Measurements from ENCODE around the gene UMAD1. TPM values are rescaled to one million over a fixed set of nuclear protein-coding genes. Genes with fewer than 3 reads are reported as not detected.
A peak's percentile ranks its signal among the peaks of the same experiment; 100 is the strongest.

Gene UMAD1
- total and polyA plus RNA-seq, 2 experiments from 2014 or later = 8.4 to 12.4 TPM

DNA sequence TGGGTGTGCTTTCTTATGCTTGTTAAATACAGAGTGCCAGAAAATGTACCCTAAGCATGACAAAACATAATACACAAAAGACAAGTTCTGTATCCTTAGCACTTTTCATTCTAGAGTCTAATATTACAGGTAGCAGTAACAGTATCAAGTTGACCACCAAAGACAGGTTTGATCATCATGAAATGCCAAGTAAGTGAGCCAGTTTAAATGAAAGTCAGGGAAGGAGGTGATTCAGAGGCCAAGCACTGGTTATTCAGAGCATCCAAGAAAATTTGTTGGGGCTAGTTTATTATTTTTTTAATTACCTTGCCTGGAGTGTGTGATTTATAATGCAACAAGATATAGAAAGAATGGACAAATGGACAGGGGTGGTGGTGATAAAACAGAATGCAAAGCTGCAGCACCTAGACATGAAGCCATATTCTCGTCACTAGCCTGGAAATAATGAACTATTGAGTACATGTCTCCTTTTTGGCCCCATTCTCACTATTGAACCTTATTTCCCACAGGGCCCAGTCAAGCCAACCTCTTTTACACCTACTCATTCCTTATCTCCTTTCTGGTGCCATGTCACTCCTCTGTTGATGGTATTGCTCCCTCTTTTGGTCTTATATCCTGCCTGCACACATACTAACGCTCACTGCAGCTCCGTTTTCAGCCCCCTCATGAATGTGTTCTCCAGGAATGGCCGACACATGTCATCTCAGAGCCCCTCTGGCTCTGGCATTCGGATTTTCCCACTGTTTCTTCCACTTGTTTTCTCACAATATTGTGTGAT is 249.4 kb downstream of the UMAD1 start:
- no peak overlapping the region for H3K27ac Mint-ChIP-seq
- Histone ChIP-seq H3K4me2 (no peak overlapping the region), H3F3A (replicated peaks; ENCODE audit: low read depth) (no peaks in the 10 kb centered on the region), H3K4me1 (ENCODE audit: insufficient read depth) (peaks cover 1% of the 10 kb centered on the region; the same call in 1 of the 2 replicates), H3K4me3 (no peak overlapping the region), H3K79me2 (replicated peaks; ENCODE audit: insufficient read depth) (no peaks in the 10 kb centered on the region), H3K36me3 (ENCODE audit: insufficient read depth) (no peaks in the 10 kb centered on the region), H3K9me2 (ENCODE audit: insufficient read depth) (no peaks in the 10 kb centered on the region), H3K27me3 (ENCODE audit: insufficient read depth) (no peaks in the 10 kb centered on the region), H2AFZ (no peak overlapping the region), H4K20me1 (replicated peaks; ENCODE audit: insufficient read depth) (no peaks in the 10 kb centered on the region), H3K27ac (ENCODE audit: low read depth) (no peak overlapping the region)
- TF ChIP-seq, protein P1, sequence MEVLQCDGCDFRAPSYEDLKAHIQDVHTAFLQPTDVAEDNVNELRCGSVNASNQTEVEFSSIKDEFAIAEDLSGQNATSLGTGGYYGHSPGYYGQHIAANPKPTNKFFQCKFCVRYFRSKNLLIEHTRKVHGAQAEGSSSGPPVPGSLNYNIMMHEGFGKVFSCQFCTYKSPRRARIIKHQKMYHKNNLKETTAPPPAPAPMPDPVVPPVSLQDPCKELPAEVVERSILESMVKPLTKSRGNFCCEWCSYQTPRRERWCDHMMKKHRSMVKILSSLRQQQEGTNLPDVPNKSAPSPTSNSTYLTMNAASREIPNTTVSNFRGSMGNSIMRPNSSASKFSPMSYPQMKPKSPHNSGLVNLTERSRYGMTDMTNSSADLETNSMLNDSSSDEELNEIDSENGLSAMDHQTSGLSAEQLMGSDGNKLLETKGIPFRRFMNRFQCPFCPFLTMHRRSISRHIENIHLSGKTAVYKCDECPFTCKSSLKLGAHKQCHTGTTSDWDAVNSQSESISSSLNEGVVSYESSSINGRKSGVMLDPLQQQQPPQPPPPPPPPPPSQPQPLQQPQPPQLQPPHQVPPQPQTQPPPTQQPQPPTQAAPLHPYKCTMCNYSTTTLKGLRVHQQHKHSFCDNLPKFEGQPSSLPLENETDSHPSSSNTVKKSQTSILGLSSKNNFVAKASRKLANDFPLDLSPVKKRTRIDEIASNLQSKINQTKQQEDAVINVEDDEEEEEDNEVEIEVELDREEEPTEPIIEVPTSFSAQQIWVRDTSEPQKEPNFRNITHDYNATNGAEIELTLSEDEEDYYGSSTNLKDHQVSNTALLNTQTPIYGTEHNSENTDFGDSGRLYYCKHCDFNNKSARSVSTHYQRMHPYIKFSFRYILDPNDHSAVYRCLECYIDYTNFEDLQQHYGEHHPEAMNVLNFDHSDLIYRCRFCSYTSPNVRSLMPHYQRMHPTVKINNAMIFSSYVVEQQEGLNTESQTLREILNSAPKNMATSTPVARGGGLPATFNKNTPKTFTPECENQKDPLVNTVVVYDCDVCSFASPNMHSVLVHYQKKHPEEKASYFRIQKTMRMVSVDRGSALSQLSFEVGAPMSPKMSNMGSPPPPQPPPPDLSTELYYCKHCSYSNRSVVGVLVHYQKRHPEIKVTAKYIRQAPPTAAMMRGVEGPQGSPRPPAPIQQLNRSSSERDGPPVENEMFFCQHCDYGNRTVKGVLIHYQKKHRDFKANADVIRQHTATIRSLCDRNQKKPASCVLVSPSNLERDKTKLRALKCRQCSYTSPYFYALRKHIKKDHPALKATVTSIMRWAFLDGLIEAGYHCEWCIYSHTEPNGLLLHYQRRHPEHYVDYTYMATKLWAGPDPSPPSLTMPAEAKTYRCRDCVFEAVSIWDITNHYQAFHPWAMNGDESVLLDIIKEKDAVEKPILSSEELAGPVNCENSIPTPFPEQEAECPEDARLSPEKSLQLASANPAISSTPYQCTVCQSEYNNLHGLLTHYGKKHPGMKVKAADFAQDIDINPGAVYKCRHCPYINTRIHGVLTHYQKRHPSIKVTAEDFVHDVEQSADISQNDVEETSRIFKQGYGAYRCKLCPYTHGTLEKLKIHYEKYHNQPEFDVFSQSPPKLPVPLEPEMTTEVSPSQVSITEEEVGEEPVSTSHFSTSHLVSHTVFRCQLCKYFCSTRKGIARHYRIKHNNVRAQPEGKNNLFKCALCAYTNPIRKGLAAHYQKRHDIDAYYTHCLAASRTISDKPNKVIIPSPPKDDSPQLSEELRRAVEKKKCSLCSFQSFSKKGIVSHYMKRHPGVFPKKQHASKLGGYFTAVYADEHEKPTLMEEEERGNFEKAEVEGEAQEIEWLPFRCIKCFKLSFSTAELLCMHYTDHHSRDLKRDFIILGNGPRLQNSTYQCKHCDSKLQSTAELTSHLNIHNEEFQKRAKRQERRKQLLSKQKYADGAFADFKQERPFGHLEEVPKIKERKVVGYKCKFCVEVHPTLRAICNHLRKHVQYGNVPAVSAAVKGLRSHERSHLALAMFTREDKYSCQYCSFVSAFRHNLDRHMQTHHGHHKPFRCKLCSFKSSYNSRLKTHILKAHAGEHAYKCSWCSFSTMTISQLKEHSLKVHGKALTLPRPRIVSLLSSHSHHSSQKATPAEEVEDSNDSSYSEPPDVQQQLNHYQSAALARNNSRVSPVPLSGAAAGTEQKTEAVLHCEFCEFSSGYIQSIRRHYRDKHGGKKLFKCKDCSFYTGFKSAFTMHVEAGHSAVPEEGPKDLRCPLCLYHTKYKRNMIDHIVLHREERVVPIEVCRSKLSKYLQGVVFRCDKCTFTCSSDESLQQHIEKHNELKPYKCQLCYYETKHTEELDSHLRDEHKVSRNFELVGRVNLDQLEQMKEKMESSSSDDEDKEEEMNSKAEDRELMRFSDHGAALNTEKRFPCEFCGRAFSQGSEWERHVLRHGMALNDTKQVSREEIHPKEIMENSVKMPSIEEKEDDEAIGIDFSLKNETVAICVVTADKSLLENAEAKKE (CRISPR knock-in tag; IDR thresholded peaks at IDR 0.05) = no peak
- TF ChIP-seq STAT1 (IDR thresholded peaks at IDR 0.05; ENCODE audit: unreplicated experiment) (no peak), JUNB (IDR thresholded peaks at IDR 0.05; ENCODE audit: unreplicated experiment) (no peak)
- TF ChIP-seq, protein P2, sequence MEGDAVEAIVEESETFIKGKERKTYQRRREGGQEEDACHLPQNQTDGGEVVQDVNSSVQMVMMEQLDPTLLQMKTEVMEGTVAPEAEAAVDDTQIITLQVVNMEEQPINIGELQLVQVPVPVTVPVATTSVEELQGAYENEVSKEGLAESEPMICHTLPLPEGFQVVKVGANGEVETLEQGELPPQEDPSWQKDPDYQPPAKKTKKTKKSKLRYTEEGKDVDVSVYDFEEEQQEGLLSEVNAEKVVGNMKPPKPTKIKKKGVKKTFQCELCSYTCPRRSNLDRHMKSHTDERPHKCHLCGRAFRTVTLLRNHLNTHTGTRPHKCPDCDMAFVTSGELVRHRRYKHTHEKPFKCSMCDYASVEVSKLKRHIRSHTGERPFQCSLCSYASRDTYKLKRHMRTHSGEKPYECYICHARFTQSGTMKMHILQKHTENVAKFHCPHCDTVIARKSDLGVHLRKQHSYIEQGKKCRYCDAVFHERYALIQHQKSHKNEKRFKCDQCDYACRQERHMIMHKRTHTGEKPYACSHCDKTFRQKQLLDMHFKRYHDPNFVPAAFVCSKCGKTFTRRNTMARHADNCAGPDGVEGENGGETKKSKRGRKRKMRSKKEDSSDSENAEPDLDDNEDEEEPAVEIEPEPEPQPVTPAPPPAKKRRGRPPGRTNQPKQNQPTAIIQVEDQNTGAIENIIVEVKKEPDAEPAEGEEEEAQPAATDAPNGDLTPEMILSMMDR (conservative IDR thresholded peaks at IDR 0.05; ENCODE audit: low read depth in 2 of 2) = peak in 1 of 2 experiments; percentile 57; a peak in 2 of 4 replicates
- TF ChIP-seq, protein P3, sequence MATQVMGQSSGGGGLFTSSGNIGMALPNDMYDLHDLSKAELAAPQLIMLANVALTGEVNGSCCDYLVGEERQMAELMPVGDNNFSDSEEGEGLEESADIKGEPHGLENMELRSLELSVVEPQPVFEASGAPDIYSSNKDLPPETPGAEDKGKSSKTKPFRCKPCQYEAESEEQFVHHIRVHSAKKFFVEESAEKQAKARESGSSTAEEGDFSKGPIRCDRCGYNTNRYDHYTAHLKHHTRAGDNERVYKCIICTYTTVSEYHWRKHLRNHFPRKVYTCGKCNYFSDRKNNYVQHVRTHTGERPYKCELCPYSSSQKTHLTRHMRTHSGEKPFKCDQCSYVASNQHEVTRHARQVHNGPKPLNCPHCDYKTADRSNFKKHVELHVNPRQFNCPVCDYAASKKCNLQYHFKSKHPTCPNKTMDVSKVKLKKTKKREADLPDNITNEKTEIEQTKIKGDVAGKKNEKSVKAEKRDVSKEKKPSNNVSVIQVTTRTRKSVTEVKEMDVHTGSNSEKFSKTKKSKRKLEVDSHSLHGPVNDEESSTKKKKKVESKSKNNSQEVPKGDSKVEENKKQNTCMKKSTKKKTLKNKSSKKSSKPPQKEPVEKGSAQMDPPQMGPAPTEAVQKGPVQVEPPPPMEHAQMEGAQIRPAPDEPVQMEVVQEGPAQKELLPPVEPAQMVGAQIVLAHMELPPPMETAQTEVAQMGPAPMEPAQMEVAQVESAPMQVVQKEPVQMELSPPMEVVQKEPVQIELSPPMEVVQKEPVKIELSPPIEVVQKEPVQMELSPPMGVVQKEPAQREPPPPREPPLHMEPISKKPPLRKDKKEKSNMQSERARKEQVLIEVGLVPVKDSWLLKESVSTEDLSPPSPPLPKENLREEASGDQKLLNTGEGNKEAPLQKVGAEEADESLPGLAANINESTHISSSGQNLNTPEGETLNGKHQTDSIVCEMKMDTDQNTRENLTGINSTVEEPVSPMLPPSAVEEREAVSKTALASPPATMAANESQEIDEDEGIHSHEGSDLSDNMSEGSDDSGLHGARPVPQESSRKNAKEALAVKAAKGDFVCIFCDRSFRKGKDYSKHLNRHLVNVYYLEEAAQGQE (IDR thresholded peaks at IDR 0.05; ENCODE audit: unreplicated experiment) = no peak
- ATAC-seq = peak; percentile 49; the same call in 2 of the 3 replicates
- no peaks in the 10 kb centered on the region for H3K36me3 Mint-ChIP-seq (ENCODE audit: low read depth)
- no peak overlapping the region for H3K4me3 Mint-ChIP-seq
- H3K4me1 Mint-ChIP-seq = peaks cover 2% of the 10 kb centered on the region
- peaks cover 3% of the 10 kb centered on the region for H3K27me3 Mint-ChIP-seq (ENCODE audit: insufficient read depth, low read depth, poor library complexity)
- H3K9me3 Mint-ChIP-seq = no peaks in the 10 kb centered on the region
- peak; percentile 26 for DNase-seq (ENCODE audit: low spot score)
